Loucy (cell line): ENCODE measurements around the gene TMEM39A.

ENCODE experiments used
- CTCF ChIP-seq: fragments of 200-600 bp; sonication (generic); conservative IDR thresholded peaks from 2 replicates; pipeline ENCODE4 v1.5.1; 2014; ENCODE audit warnings: mild to moderate bottlenecking, antibody characterized with exemption, low read length
- EZH2phosphoT487 ChIP-seq: fragments of 200-600 bp; IDR thresholded peaks from 2 replicates; pipeline ENCODE4 v1.6.1; 2018; ENCODE audit warnings: antibody characterized with exemption, mild to moderate bottlenecking, moderate library complexity, borderline replicate concordance

- TF ChIP-seq CTCF (no peak), EZH2phosphoT487 (no peak)
Measured at GRCh38 chr3:119402791-119403190, 60.6 kb downstream of the TMEM39A start.
